Bronchial epithelial cell (primary cell): ENCODE data around the gene ZNF644. TPM values are rescaled to one million over a fixed set of nuclear protein-coding genes. Genes with fewer than 3 reads are reported as not detected.

Source experiments
- DNase-seq: peaks from one replicate; pipeline ENCODE4 v3.0.0-alpha.2; 2010; ENCODE audit warnings: low read depth
- FAIRE-seq: peaks from 2 replicates; lab custom pipeline; 2011; peaks lifted over from hg19 to GRCh38; lab: Jason Lieb, UNC
- H3K27me3 ChIP-seq: 2 replicates; pipeline ENCODE4 v1.5.1; 2011; ENCODE audit warnings: low read length; ENCODE audit not compliant: control insufficient read depth, insufficient read depth
- H3K36me3 ChIP-seq: 2 replicates; pipeline ENCODE4 v1.5.1; 2011; ENCODE audit warnings: low read length; ENCODE audit not compliant: control insufficient read depth, insufficient read depth
- H3K4me3 ChIP-seq: 2 replicates; pipeline ENCODE4 v1.5.1; 2011; ENCODE audit warnings: mild to moderate bottlenecking, low read depth, low read length, control low read depth
- total RNA-seq: library from RNA; depleted of rRNA; stranded (reverse); fragments of >200 nt; gene quantifications from 2 replicates; pipeline ENCODE4 v1.2.1, GENCODE V29; 2014
- TF ChIP-seq, protein P1 (sequence below): IDR thresholded peaks from 2 replicates; pipeline ENCODE4 v1.5.1; 2011; ENCODE audit warnings: mild to moderate bottlenecking, moderate library complexity, low read length, control low read depth, inconsistent platforms; ENCODE audit not compliant: insufficient read depth, severe bottlenecking

Gene ZNF644
- total RNA-seq, 1 donor from 2014 or later = 54.5 TPM

DNA sequence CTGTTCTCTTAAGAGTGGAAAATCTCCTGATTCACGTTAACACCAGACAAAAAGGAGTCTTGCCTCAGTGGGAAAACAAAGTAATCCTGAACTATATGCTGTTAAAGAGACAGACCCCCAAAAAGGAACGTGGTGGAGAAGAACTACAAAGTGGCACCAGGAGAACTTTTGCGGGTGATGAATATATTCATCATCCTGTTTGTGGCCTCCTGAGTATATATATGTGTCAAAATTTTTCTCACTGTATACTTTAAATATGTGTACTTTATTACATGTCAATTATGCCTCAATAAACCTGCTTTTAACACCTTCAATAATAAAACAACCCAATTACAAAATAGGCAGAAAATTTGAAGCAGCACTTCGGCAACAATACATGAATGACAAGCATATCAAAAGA, 31.1 kb downstream of the ZNF644 start:
- FAIRE-seq = no peak
- DNase-seq = no peak
- H3K4me3 ChIP-seq = no peak overlapping the region
- TF ChIP-seq, protein P1, sequence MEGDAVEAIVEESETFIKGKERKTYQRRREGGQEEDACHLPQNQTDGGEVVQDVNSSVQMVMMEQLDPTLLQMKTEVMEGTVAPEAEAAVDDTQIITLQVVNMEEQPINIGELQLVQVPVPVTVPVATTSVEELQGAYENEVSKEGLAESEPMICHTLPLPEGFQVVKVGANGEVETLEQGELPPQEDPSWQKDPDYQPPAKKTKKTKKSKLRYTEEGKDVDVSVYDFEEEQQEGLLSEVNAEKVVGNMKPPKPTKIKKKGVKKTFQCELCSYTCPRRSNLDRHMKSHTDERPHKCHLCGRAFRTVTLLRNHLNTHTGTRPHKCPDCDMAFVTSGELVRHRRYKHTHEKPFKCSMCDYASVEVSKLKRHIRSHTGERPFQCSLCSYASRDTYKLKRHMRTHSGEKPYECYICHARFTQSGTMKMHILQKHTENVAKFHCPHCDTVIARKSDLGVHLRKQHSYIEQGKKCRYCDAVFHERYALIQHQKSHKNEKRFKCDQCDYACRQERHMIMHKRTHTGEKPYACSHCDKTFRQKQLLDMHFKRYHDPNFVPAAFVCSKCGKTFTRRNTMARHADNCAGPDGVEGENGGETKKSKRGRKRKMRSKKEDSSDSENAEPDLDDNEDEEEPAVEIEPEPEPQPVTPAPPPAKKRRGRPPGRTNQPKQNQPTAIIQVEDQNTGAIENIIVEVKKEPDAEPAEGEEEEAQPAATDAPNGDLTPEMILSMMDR = no peak
- no peaks in the 10 kb centered on the region for H3K36me3 ChIP-seq
- H3K27me3 ChIP-seq = no peaks in the 10 kb centered on the region

DNA sequence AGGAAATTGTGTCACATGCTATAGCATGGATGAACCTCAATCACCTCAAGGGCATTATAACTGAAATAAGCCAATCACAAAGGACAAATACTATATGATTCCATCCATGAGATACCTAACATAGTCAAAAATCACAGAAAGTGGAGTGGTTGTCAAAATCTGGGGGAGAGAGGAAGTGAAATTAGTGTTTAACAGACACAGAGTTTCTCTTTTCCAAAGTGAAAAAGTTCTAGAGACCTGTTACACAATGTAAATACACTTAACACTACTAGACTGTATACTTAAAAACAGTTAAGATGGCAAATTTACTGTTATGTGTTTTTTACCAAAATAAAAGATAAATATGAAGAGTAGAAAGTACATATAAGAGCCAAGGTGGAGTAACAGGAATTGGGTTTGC, 31.8 kb downstream of the ZNF644 start:
- no peaks in the 10 kb centered on the region for H3K36me3 ChIP-seq
- TF ChIP-seq, protein P1 = no peak
- no peaks in the 10 kb centered on the region for H3K27me3 ChIP-seq
- DNase-seq (no peak), FAIRE-seq (no peak)
- no peak overlapping the region for H3K4me3 ChIP-seq

- Histone ChIP-seq H3K27me3 (no peaks in the 10 kb centered on the region), H3K36me3 (no peaks in the 10 kb centered on the region), H3K4me3 (no peak overlapping the region)
- TF ChIP-seq, protein P1 = no peak
- FAIRE-seq = no peak
- no peak for DNase-seq
Observed at GRCh38 chr1:90989302-90989701, 32.5 kb downstream of the ZNF644 start.

GRCh38 chr1:90987841-90988240, 34.0 kb downstream of the ZNF644 start:
- FAIRE-seq (no peak), DNase-seq (no peak)
- TF ChIP-seq, protein P1 = no peak
- Histone ChIP-seq H3K27me3 (no peaks in the 10 kb centered on the region), H3K36me3 (no peaks in the 10 kb centered on the region), H3K4me3 (no peak overlapping the region)

DNA sequence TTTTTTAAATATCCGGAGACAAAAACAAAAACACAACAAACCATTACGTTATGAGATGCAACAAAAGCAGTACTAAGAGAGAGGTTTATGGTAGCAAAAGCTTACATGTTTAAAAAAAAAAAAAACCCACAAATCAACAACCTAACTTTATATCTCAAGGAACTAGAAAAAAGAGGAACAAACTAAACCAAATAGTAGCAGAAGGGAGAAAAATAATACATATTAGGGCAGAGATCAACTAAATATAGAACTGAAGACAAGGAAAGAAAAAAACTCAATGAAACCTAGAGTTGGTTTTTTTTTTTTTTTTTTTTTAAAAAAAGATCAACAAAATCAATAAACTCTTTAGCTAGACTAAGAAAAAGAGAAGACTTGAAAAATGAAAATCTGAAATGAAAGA, 34.9 kb downstream of the ZNF644 start:
- no peaks in the 10 kb centered on the region for H3K27me3 ChIP-seq
- no peak for DNase-seq
- no peak for FAIRE-seq
- no peak overlapping the region for H3K4me3 ChIP-seq
- H3K36me3 ChIP-seq = no peaks in the 10 kb centered on the region
- TF ChIP-seq, protein P1 = no peak

DNA sequence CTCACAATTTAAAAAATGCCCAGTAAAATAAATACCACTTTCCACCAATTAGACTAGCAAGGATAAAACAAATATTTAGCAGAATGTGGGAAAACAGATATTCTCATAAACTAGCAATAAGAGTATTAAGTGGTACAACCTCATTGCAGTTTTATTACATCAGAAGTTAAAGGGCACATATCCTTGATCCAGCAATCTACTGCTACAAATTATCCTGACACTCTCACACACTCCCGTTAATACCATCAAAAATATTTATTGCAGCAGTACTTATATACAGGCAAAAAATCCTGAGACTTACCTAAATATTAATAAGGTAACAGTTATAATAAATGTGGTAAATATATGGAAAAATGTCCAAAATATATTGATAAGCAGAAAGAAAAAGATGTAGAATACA, 44.3 kb downstream of the ZNF644 start:
- DNase-seq = no peak
- no peak for FAIRE-seq
- H3K27me3 ChIP-seq = no peaks in the 10 kb centered on the region
- H3K4me3 ChIP-seq = no peak overlapping the region
- TF ChIP-seq, protein P1 = no peak
- H3K36me3 ChIP-seq = no peaks in the 10 kb centered on the region
